ENCODE data around the gene HIC2.
"Not testable (repeated sequence)": the region's sequence is repeated elsewhere in the genome, so short reads cannot be mapped to it uniquely, and the experiment has no call there.

DNA sequence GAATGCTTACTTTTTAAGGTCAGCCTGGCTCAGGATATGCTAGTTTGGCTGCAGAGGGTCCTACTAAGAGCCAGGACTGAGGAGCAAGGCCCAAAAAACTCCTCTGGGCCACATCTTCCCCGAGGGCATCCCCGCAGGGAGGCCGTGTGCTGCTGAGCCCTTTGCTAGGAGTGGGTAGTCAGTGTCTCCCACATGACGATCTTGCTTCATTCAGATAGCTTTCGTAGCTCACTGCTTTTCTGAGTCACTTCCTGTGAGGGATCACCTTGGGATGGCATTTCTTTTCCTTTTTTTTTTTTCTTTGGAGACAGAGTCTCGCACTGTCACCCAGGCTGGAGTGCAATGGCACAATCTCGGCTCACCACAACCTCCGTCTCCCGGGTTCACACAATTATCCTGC is 27.2 kb upstream of the HIC2 start:
- TF ChIP-seq YY1 (IDR thresholded peaks at IDR 0.05; ENCODE audit: insufficient read depth, insufficient read length); SUZ12 (IDR thresholded peaks at IDR 0.05; ENCODE audit: extremely low read depth, insufficient read depth, insufficient read length): not testable (repeated sequence)
